Prostate gland (tissue), 2 donors: ENCODE measurements around the gene YOD1.

Experiments
- POLR2A ChIP-seq: fragments of 450-650 bp; IDR thresholded peaks from one replicate; pipeline ENCODE4 v1.6.1; 2016; ENCODE audit warnings: antibody characterized with exemption, mild to moderate bottlenecking
- POLR2AphosphoS5 ChIP-seq: sonication (generic); formaldehyde crosslinking; IDR thresholded peaks from one replicate; pipeline ENCODE4 v1.6.1; 2017; ENCODE audit warnings: antibody characterized with exemption
- TF ChIP-seq, protein P1 (sequence below), 4 experiments: fragments of 200-600 bp in 2 of 4; fragments of 450-650 bp in 2 of 4; sonication (generic) in 2 of 4; IDR thresholded peaks; 1 replicate in 3 of 4; 2 replicates in 1 of 4; pipeline ENCODE4 v1.5.1; 2016 to 2019; ENCODE audit warnings: antibody characterized with exemption in 4 of 4, mild to moderate bottlenecking in 2 of 4, moderate library complexity in 2 of 4

DNA sequence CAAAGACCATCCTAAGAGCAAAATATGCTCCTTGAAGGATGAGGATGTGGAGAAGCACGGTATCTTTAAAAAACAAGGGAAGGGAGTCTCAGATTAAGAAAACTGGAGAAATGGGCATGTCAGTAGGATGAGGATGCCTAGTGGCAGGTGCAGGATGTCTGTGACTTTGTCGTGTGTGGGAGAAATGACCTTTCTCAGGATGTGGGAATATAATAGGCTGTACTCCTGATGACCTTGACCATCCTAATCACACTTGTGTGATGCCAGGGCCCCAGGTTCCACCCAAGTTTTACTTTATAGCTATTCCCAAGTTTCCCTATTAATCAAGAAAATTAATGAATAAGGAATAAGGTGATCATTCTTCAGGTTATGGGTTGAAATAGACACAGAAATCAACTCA, 31.3 kb downstream of the YOD1 start:
- TF ChIP-seq POLR2A (no peak), POLR2AphosphoS5 (no peak)
- TF ChIP-seq, protein P1, sequence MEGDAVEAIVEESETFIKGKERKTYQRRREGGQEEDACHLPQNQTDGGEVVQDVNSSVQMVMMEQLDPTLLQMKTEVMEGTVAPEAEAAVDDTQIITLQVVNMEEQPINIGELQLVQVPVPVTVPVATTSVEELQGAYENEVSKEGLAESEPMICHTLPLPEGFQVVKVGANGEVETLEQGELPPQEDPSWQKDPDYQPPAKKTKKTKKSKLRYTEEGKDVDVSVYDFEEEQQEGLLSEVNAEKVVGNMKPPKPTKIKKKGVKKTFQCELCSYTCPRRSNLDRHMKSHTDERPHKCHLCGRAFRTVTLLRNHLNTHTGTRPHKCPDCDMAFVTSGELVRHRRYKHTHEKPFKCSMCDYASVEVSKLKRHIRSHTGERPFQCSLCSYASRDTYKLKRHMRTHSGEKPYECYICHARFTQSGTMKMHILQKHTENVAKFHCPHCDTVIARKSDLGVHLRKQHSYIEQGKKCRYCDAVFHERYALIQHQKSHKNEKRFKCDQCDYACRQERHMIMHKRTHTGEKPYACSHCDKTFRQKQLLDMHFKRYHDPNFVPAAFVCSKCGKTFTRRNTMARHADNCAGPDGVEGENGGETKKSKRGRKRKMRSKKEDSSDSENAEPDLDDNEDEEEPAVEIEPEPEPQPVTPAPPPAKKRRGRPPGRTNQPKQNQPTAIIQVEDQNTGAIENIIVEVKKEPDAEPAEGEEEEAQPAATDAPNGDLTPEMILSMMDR (IDR thresholded peaks at IDR 0.05): no peak
